ENCODE results near the gene HES4.
"Not testable (repeated sequence)": the region's sequence is repeated elsewhere in the genome, so short reads cannot be mapped to it uniquely, and the experiment has no call there.

The HES4 gene

GRCh38 chr1:1019122-1019999, 19.5 kb upstream of the HES4 start:
- peak overlapping the region; percentile 35 for H3K4me3 ChIP-seq (ENCODE audit: low read depth, low read length)
- peak; percentile 43 for DNase-seq (ENCODE audit: low read depth)
- TF ChIP-seq CTCF (IDR thresholded peaks at IDR 0.05; ENCODE audit: low read depth, low read length, missing control alignments) = peak; percentile 53
- in situ Hi-C loops (cut with HindIII; ENCODE audit: low sequenced_read_pairs) = no loop called here

DNA sequence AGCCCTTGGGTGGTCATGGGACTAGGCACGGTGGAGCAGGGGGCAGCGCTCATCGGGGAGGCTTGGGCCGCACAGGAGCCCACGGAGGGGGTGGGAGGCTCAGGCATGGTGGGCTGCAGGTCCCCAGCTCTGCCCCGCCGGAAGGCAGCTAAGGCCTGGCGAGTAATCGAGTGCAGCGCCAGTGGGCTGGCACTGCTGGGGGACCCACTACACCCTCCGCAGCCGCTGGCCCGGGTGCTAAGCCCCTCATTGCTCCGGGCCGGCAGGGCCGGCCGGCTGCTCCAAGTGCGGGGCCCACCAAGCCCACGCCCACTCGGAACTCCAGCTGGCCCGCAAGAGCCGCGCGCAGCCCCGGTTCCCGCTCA, 18.4 kb upstream of the HES4 start:
- H3K4me3 ChIP-seq (ENCODE audit: low read depth, low read length); in situ Hi-C loops (cut with HindIII; ENCODE audit: low sequenced_read_pairs); DNase-seq (ENCODE audit: low read depth): not testable (repeated sequence)

DNA sequence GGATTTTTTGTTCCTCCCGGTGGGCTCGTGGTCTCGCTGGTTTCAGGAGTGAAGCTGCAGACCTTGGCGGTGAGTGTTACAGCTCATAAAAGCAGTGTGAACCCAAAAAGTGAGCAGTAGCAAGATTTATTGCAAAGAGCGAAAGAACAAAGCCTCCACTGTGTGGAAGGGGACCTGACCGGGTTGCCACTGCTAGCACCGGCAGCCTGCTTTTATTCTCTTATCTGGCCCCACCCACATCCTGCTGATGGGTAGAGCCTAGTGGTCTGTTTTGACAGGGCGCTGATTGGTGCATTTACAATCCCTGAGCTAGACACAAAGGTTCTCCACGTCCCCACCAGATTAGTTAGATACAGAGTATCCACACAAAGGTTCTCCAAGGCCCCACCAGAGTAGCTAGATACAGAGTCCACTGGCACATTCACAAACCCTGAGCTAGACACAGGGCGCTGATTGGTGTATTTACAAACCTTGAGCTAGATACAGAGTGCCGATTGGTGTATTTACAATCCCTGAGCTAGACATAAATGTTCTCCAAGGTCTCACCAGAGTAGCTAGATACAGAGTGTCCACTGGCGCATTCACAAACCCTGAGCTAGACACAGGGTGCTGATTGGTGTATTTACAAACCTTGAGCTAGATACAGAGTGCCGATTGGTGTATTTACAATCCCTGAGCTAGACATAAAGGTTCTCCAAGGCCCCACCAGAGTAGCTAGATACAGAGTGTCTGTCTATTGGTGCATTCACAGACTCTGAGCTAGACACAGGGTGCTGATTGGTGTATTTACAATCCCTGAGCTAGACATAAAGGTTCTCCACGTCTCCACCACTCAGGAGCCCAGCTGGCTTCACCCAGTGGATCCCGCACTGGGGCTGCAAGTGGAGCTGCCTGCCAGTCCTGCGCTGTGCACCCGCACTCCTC, 17.8 kb upstream of the HES4 start:
- H3K4me3 ChIP-seq (ENCODE audit: low read depth, low read length); in situ Hi-C loops (cut with HindIII; ENCODE audit: low sequenced_read_pairs); DNase-seq (ENCODE audit: low read depth): not testable (repeated sequence)

DNA sequence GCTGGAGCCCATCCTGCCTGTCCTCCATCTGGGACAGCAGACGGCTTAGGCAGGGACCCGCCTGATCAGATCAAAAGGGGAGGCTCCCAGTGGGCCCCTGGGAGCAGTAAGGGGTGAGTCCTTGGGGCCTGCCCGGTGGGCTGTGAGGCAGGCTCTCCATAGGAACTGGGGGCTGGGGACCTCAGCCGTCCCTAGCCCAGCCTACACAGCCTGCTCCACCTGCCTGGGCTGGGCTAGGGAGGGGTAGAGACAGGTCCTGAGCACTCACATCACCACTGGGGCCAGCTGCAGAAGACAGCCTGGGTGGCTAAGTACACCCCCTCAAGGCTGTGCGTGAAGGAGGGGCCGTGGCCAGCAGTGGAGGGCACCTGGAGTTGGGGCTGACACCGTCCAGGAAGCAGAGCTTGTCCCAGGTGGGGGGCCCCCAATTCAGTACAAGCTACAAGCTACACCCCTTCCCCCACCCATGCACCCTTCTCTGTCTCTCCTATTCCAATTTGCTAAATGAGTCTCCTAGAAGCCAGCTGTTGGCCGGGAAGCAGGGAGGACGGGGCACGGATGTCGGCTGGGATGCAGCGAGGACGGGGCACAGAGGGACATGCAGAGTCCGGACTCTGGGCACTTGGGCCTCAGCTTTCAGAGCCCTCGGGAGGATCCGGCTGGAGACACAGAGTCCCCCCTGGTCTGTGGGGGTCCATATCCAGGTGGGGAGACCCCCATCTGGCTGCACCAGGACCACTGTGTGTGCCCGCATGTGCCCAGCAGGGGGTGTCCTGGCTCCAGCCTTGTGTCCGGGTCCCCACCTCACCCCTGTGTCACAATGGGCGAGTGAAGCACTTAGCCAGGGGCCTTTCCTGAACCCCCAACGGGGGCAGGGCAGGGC, 15.1 kb upstream of the HES4 start:
- no peak for DNase-seq (ENCODE audit: low read depth)
- H3K4me3 ChIP-seq (ENCODE audit: low read depth, low read length) = no peak overlapping the region
- in situ Hi-C loops (cut with HindIII; ENCODE audit: low sequenced_read_pairs) = no loop called here
- TF ChIP-seq CTCF (IDR thresholded peaks at IDR 0.05; ENCODE audit: low read depth, low read length, missing control alignments) = peak; percentile 24

- in situ Hi-C loops (cut with HindIII; ENCODE audit: low sequenced_read_pairs) = no loop called here
- DNase-seq (ENCODE audit: low read depth) = no peak
- no peak for TF ChIP-seq CTCF (IDR thresholded peaks at IDR 0.05; ENCODE audit: low read depth, low read length, missing control alignments)
- peak overlapping the region; percentile 49 for H3K4me3 ChIP-seq (ENCODE audit: low read depth, low read length)
Measured at GRCh38 chr1:1013922-1014648, 14.2 kb upstream of the HES4 start.

DNA sequence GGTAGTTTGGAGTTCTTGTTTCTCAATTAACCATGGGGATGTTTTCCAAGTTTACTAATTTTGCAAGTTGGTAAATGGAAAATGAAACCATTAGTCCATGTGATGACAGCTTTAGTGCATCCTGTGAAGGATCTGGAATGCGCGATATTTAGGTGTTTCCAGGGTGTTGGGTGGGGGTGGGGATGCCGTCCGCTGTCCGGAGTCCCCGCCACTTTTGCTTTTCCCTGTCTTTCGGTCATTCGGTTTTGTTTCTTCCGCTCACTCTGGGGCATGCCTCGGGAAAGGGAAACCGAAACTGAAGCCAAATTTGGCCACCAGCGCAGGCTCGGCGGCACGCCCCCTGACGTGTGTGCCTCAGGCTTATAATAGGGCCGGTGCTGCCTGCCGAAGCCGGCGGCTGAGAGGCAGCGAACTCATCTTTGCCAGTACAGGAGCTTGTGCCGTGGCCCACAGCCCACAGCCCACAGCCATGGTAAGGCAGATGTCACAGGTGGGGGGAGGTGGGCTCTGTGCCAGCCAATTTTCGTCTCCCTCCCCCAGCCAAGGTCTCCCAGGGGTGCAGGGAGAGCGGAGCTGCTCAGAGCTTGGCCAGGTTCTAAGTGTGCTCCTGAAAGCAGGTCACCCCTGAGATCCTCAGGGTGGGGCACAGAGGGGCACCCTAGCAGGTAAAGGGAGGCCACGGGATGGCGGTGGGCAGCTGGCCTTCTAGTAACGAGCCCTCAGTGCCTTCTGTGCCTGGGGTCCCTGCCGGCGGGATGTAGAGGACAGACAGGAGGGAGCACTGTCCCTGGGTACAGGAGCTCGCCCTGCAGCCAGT, 13.4 kb upstream of the HES4 start, which contains the start of gene ISG15:
TSS of gene ISG15 (plus strand) at position 393 of the 817 bp plus-strand sequence. CDS start at position 470, 77 bp downstream.
- H3K4me3 ChIP-seq (ENCODE audit: low read depth, low read length) = peak within 1 kb of the TSS; percentile 49
- TF ChIP-seq CTCF (IDR thresholded peaks at IDR 0.05; ENCODE audit: low read depth, low read length, missing control alignments) = no peak
- in situ Hi-C loops (cut with HindIII; ENCODE audit: low sequenced_read_pairs) = no loop called here
- DNase-seq (ENCODE audit: low read depth) = peak; percentile 70

DNA sequence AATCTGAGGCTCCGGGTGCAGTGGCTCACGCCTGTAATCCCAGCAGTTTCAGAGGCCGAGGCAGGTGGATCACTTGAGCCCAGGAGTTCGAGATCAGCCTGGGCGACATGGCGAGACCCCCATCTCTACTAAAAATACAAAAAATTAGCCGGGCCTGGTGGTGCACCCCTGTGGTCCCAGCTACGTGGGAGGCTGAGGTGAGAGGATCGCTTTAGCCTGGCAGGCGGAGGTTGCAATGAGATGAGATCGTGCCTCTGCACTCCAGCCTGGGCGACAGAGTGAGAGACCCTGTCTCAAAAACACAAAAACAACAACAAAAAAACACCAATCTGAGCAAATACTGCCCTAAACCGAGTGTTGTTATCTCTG, 12.8 kb upstream of the HES4 start:
- in situ Hi-C loops (cut with HindIII; ENCODE audit: low sequenced_read_pairs); DNase-seq (ENCODE audit: low read depth): not testable (repeated sequence)

More for the DNA sequence above, 12.8 kb upstream of the HES4 start:
- peak overlapping the region; percentile 49 for H3K4me3 ChIP-seq (ENCODE audit: low read depth, low read length)

Measured in astrocyte of the cerebellum (primary cell).